SU-DHL-6 (cell line): ENCODE results near the gene WDR64.
A peak's percentile ranks its signal among the peaks of the same experiment; 100 is the strongest.

ENCODE experiments used
- H2AFZ ChIP-seq: fragments of 200-600 bp; sonication (generic); 2 replicates; pipeline ENCODE4 v1.6.1; 2014; ENCODE audit warnings: low read depth, mild to moderate bottlenecking, moderate library complexity, mixed read lengths, antibody characterized with exemption, low read length; ENCODE audit not compliant: severe bottlenecking
- H3F3A ChIP-seq: fragments of 200-600 bp; shearing (Covaris generic); 2 replicates; pipeline ENCODE4 v1.6.0; 2016; ENCODE audit warnings: antibody characterized with exemption, mild to moderate bottlenecking; ENCODE audit not compliant: insufficient read depth
- H3K27ac ChIP-seq: fragments of 200-600 bp; sonication (generic); 2 replicates; pipeline ENCODE4 v1.5.1; 2016; ENCODE audit warnings: low read depth, mild to moderate bottlenecking, low read length, moderate library complexity, mixed read lengths
- H3K27me3 ChIP-seq: fragments of 200-600 bp; sonication (generic), shearing (Covaris generic); 2 replicates; pipeline ENCODE4 v1.6.0; 2014; ENCODE audit warnings: mild to moderate bottlenecking, low read length
- H3K36me3 ChIP-seq: fragments of 200-600 bp; sonication (generic); 2 replicates; pipeline ENCODE4 v1.6.1; 2014; ENCODE audit warnings: mild to moderate bottlenecking, low read length, mixed read lengths
- H3K4me2 ChIP-seq: fragments of 300-600, 200-600 bp; shearing (Covaris generic), sonication (generic); 2 replicates; pipeline ENCODE4 v1.6.0; 2014; ENCODE audit warnings: low read length, low read depth, mild to moderate bottlenecking; ENCODE audit not compliant: poor library complexity, severe bottlenecking
- H3K4me3 ChIP-seq: fragments of 200-600 bp; sonication (generic); 2 replicates; pipeline ENCODE4 v1.5.1; 2014; ENCODE audit warnings: antibody characterized with exemption, low read length, mild to moderate bottlenecking, mixed read lengths; ENCODE audit not compliant: insufficient read depth, poor library complexity, severe bottlenecking
- H3K79me2 ChIP-seq: fragments of 200-600 bp; sonication (generic); 2 replicates; pipeline ENCODE4 v1.6.1; 2014; ENCODE audit warnings: mild to moderate bottlenecking, low read length, moderate library complexity; ENCODE audit not compliant: insufficient read depth
- H3K9ac ChIP-seq: fragments of 200-600 bp; sonication (generic); 2 replicates; pipeline ENCODE4 v1.7.0; 2014; ENCODE audit warnings: mild to moderate bottlenecking, low read length
- H3K9me2 ChIP-seq: fragments of 200-600 bp; sonication (generic); replicated peaks from 2 replicates; pipeline ENCODE4 v1.6.1; 2014; ENCODE audit warnings: low read length; ENCODE audit not compliant: insufficient read depth
- H3K9me3 ChIP-seq: fragments of 200-600 bp; sonication (generic); 2 replicates; pipeline ENCODE4 v1.6.1; 2014; ENCODE audit warnings: low read length, mixed read lengths; ENCODE audit not compliant: insufficient read depth
- H4K20me1 ChIP-seq: fragments of 200-600 bp; sonication (generic); 2 replicates; pipeline ENCODE4 v1.6.1; 2014; ENCODE audit warnings: low read depth, mild to moderate bottlenecking, antibody characterized with exemption, low read length, moderate library complexity, mixed read lengths
- CTCF ChIP-seq: fragments of 200-600 bp; sonication (generic); IDR thresholded peaks from one replicate; pipeline ENCODE4 v1.5.1; 2017; ENCODE audit warnings: antibody characterized with exemption, mild to moderate bottlenecking, low read length, moderate library complexity; ENCODE audit not compliant: insufficient read depth, poor library complexity, severe bottlenecking
- EZH2phosphoT487 ChIP-seq: fragments of 200-600 bp; sonication (generic), shearing (Covaris generic); conservative IDR thresholded peaks from 2 replicates; pipeline ENCODE4 v1.6.1; 2018; ENCODE audit warnings: mild to moderate bottlenecking, antibody characterized with exemption, low read length, moderate library complexity, mixed read lengths

WDR64 gene

GRCh38 chr1:241829468-241829867, 177.4 kb downstream of the WDR64 start:
- Histone ChIP-seq H3K27ac (no peak overlapping the region), H3K9me2 (no peaks in the 10 kb centered on the region), H3K9me3 (no peaks in the 10 kb centered on the region), H2AFZ (no peak overlapping the region), H4K20me1 (no peaks in the 10 kb centered on the region), H3K27me3 (no peaks in the 10 kb centered on the region), H3K79me2 (no peaks in the 10 kb centered on the region), H3K9ac (no peak overlapping the region), H3F3A (no peaks in the 10 kb centered on the region), H3K4me2 (no peak overlapping the region), H3K4me3 (no peak overlapping the region), H3K36me3 (no peaks in the 10 kb centered on the region)
- TF ChIP-seq EZH2phosphoT487 (no peak), CTCF (no peak)

- no peak overlapping the region for H3K27ac ChIP-seq
- H2AFZ ChIP-seq, result no peak overlapping the region
- no peaks in the 10 kb centered on the region for H3F3A ChIP-seq
- H3K4me2 ChIP-seq, result no peak overlapping the region
- no peak overlapping the region for H3K4me3 ChIP-seq
- H3K36me3 ChIP-seq, result no peaks in the 10 kb centered on the region
- no peaks in the 10 kb centered on the region for H4K20me1 ChIP-seq
- TF ChIP-seq CTCF, result peak; percentile 33
- no peak for TF ChIP-seq EZH2phosphoT487
- no peak overlapping the region for H3K9ac ChIP-seq
- no peaks in the 10 kb centered on the region for H3K9me2 ChIP-seq
- H3K9me3 ChIP-seq, result no peaks in the 10 kb centered on the region
- H3K27me3 ChIP-seq, result no peaks in the 10 kb centered on the region
- H3K79me2 ChIP-seq, result no peaks in the 10 kb centered on the region
Measured at GRCh38 chr1:241834733-241835377, 182.8 kb downstream of the WDR64 start.

- no peaks in the 10 kb centered on the region for H3K27me3 ChIP-seq
- H3F3A ChIP-seq, result no peaks in the 10 kb centered on the region
- H3K36me3 ChIP-seq, result no peaks in the 10 kb centered on the region
- no peak overlapping the region for H3K27ac ChIP-seq
- no peak overlapping the region for H3K4me2 ChIP-seq
- H3K9me2 ChIP-seq, result no peaks in the 10 kb centered on the region
- H3K9me3 ChIP-seq, result no peaks in the 10 kb centered on the region
- H4K20me1 ChIP-seq, result no peaks in the 10 kb centered on the region
- no peak overlapping the region for H3K9ac ChIP-seq
- no peak for TF ChIP-seq CTCF
- H3K4me3 ChIP-seq, result no peak overlapping the region
- no peak overlapping the region for H2AFZ ChIP-seq
- H3K79me2 ChIP-seq, result no peaks in the 10 kb centered on the region
Measured at GRCh38 chr1:241836941-241837340, 184.9 kb downstream of the WDR64 start.

- no peaks in the 10 kb centered on the region for H3F3A ChIP-seq
- no peaks in the 10 kb centered on the region for H3K9me2 ChIP-seq
- H3K36me3 ChIP-seq, result no peaks in the 10 kb centered on the region
- H2AFZ ChIP-seq, result no peak overlapping the region
- no peaks in the 10 kb centered on the region for H3K9me3 ChIP-seq
- TF ChIP-seq CTCF (no peak), EZH2phosphoT487 (no peak)
- no peak overlapping the region for H3K9ac ChIP-seq
- H3K27ac ChIP-seq, result no peak overlapping the region
- no peaks in the 10 kb centered on the region for H3K27me3 ChIP-seq
- H3K79me2 ChIP-seq, result no peaks in the 10 kb centered on the region
- no peak overlapping the region for H3K4me3 ChIP-seq
- no peaks in the 10 kb centered on the region for H4K20me1 ChIP-seq
- H3K4me2 ChIP-seq, result no peak overlapping the region
Measured at GRCh38 chr1:241837416-241837815, 185.3 kb downstream of the WDR64 start.
